HT1080 (cell line): Measurements from ENCODE around the gene SLC26A4. TPM values are rescaled to one million over a fixed set of nuclear protein-coding genes. Genes with fewer than 3 reads are reported as not detected.
A peak's percentile ranks its signal among the peaks of the same experiment; 100 is the strongest.
"Not testable (repeated sequence)": the region's sequence is repeated elsewhere in the genome, so short reads cannot be mapped to it uniquely, and the experiment has no call there.

Source experiments
- DNase-seq: peaks from one replicate; pipeline ENCODE4 v3.0.0-alpha.2; 2015; ENCODE audit warnings: low read depth
- polyA plus RNA-seq, 2 experiments: library from polyadenylated mRNA; depleted of rRNA; stranded (reverse); fragments of >200 nt; gene quantifications; 2 replicates each; pipeline ENCODE4 v1.2.3, GENCODE V29; 2015
- total RNA-seq: library from RNA; depleted of rRNA; stranded (reverse); fragments of >200 nt; shearing (Covaris generic); gene quantifications from 2 replicates; pipeline ENCODE4 v1.2.3, GENCODE V29; 2014; rRNA removed

SLC26A4 gene
- total RNA-seq: 4.3 TPM in 2 replicates
- 5.2 and 7.8 TPM in 2 replicates for polyA plus RNA-seq (2015; cell fraction: cytosol; rRNA removed)
- 4.1 TPM in 2 replicates for polyA plus RNA-seq (2015; cell fraction: nucleus; rRNA removed)

- no peak for DNase-seq
Measured at GRCh38 chr7:107660381-107661080, at the start of gene SLC26A4. TSS of gene SLC26A4 (plus strand) at chr7:107660828. CDS start at chr7:107661642, 814 bp downstream.

DNA sequence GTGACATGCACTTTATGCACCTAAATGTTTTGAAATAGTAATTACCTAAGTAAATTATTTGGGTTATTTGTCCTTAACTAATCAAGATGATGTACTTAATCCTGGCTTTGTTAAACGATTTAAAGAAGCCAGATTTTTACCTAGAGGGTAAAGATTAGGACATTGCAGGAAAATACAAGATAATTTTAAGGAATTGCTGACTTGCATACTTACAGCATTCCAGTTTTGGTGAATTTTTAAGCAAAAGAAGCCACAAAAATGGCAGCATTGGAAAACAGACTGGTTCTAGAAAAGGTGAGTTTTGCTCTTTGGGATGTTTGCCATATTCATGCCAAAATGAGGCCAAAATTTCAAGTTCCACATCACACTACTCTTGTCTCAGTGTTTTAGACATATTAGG, 47.2 kb upstream of the SLC26A4 start:
- DNase-seq: no peak

GRCh38 chr7:107613948-107614347, 46.7 kb upstream of the SLC26A4 start:
- no peak for DNase-seq

DNA sequence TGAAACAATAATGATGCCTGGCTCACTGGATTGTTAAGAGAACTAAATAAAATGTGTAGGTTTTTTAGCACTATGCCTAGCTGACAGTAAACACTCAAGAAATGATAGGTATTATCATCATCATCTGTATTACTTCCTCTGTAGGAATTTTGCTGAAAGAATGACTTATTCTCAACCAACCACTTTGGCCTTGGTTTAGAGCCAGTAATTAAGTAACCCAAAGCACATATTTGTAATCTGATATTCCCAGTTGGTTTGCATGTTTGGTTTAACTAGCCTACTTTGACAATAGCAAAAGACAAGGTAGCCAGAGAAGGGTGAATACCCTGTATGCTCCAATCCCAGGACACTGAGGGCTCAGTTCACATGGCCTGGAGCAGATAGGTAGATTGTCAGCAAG, 46.2 kb upstream of the SLC26A4 start:
- DNase-seq: peak; percentile 44

GRCh38 chr7:107615910-107616680, 44.5 kb upstream of the SLC26A4 start:
- DNase-seq: no peak

DNA sequence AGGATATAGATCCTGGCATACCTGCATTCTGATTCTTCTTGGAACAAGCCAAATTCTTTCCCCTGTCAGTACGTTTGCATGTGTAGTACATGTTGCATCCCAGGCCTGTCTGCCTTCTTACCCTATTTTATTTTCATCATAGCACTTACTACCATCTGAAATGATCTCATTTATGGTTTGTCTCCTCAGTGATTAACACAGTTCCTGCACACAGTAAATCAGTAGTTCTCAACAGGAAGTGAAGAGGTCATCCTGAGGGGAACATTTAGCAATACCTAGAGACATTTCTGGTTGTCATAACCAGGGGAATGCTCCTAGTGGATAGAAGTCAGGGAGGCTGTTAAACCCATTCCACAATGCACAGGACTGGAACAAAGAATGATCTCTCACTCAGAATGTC, 38.2 kb upstream of the SLC26A4 start:
- peak; percentile 81 for DNase-seq

GRCh38 chr7:107622894-107623293, 37.7 kb upstream of the SLC26A4 start:
- no peak for DNase-seq

DNA sequence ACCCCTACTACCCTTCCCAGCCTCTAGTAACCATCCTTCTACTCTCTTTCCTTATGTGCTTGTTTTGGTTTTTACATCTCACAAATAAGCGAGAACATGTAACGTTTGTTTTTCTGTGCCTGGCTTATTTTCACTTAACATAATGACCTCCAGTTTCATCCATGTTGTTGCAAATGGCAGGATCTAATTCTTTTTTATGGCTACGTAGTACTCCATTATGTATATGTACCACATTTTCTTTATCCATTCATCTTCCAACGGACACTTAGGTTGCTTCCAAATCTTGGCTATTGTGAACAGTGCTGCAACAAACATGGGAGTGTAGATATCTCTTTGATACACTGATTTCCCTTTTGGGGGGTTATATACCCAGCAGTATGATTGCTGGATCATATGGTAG, 33.6 kb upstream of the SLC26A4 start:
- no peak for DNase-seq

GRCh38 chr7:107628461-107629064, 32.1 kb upstream of the SLC26A4 start:
- DNase-seq: no peak

GRCh38 chr7:107630342-107630741, 30.3 kb upstream of the SLC26A4 start:
- no peak for DNase-seq

- DNase-seq: no peak
Measured at GRCh38 chr7:107631588-107632491, 28.8 kb upstream of the SLC26A4 start.

DNA sequence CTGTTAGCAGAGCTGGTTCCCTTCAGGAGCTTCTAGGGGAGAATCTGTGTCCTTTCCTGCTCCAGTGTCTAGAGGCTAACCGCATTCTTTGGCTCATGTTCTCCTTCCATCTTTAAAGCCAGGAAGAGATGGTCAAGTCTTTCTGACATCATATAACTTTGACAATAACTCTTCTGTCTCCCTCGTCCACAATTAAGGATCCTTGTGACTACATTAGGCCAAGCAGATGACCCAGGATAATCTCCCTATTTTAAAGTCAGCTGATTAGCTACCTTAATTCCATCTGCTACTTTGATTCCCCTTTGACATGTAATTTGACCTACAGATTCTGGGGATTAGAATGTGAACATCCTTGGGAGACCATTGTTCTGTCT, 28.1 kb upstream of the SLC26A4 start:
- no peak for DNase-seq

GRCh38 chr7:107638594-107638993, 22.0 kb upstream of the SLC26A4 start:
- DNase-seq: no peak

DNA sequence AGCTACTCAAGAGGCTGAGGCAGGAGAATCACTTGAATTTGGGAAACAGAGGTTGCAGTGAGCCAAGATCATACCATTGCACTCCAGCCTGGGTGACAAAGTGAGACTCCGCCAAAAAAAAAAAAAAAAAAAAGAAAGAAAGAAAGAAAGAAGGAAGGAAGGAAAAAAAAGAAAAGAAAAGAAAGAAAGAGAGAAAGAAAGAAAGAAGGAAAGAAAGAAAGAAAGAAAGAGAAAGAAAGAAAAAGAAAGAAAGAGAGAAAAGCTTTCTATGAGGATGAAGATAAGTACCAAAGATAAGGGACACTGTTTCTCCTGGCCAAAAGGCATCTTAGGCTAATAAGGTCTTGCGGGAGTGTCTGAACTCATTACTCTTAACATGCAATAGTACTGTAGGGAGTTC, 21.6 kb upstream of the SLC26A4 start:
- DNase-seq: not testable (repeated sequence)

GRCh38 chr7:107641676-107642075, 19.0 kb upstream of the SLC26A4 start:
- no peak for DNase-seq

GRCh38 chr7:107642501-107642900, 18.1 kb upstream of the SLC26A4 start:
- DNase-seq: no peak

DNA sequence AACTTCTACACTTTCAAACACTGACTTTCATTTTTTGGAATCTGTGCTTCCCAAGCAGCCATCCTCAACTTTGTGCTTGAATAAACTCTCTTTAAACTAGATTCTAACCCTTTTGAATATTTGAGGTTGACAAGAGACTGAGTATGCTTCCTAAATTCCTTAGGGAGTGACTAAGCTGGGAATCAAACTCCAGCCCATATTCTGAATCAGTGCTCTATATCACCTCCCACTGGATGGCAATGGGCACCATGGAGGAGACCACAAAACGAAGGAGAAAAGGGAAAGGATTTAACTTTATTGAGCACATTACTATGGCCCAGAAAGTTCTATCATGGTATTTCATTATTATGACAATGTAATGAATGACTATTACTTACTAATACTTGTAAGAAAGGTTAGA, 17.2 kb upstream of the SLC26A4 start:
- DNase-seq: peak; percentile 81

DNA sequence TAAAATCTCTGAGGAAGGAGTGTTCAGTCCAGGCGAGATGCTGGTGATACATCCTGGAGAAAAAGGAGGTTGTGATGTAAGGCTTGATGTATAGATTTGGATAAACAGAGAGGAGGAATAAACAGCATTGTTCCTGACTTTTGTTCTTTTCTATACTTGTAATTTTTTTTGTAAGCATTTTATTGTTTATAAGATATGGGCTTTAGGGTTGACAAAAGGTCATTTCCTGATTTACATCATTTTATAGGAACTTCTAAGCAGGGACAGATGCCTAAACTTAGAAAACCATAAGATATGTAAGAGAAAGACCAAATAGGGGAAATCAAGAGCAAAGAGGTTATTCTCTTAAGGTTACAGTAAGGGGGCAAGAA, 16.7 kb upstream of the SLC26A4 start:
- no peak for DNase-seq

GRCh38 chr7:107644309-107644974, 16.2 kb upstream of the SLC26A4 start:
- no peak for DNase-seq

- DNase-seq: no peak
Measured at GRCh38 chr7:107652642-107653041, 8.0 kb upstream of the SLC26A4 start.

DNA sequence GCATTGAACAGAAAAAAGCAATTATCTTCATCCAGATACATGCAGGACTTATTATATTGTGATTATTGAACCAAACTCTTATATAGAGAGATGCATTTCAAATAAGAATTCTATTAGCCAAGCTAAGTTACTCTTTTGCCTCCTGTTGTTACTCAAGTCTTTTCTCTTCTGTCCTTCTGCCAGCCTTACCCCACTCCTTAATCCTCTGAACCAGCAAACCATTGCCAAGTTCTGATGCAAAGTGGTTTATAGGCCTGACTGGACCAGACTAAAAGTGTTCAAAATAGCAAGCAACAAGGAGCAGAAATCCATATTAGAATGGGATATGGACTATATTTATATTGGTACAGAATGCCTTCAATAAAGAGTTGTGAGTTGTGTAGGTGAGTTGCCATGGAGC, 2.2 kb upstream of the SLC26A4 start:
- DNase-seq: no peak
